ENCODE results near the gene TMEM184B.

The TMEM184B gene

DNA sequence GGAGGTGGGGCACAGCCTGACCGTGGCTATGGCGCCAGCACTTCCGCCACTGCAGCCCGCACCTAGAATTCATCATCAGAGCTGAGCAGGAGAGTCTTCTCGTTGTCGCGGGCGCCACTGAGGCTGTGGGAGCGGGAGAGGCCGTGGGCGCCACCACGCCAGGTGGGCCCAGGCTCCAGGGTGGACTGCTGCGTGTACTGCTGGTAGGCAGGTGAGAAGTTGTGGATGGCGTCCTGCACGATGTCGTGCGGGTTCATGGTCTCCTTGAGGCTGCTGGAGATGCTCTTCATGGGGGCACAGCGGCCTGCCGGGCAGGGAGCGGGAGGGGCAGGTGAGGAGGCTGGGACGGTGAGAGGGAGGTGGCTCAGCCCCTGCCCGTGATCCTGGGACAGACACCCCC is 51.4 kb downstream of the TMEM184B start:
- no peak for DNase-seq

DNA sequence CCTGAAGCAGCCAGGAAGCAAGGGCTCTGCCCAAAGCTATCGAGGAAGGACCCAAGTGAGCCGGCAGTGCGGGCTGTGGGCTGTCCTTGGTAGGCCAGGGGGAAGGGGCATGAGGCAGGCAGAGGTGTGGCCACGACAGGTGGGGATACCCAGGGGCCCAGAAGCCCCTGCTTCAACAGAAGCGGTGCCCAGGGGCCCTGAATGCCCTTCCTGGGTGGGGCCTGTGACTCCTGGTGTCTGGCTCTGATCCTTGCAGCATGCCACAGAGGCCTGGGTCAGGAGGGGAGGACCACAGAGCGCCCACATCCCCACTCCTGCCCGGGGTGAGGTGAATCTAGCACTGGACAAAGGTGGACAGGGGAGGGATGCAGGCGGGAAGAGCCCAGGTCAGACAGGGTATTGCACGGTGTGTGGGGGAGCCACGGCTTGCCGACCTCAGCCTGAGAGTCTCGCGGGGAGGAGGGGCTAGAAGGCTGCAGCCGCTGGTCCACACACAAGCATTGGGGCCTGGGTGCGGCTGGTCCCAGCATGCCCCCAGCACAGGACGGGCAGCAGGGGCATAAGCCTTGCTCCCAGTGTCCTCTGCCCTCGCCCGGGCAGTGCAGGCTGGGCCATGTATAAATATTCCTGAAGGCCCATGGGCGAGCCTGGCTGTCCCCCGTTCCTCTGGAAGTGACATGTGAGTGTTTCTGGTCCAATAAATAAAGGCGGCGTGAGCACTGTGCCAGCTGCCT is 52.0 kb downstream of the TMEM184B start:
- no peak for DNase-seq

DNA sequence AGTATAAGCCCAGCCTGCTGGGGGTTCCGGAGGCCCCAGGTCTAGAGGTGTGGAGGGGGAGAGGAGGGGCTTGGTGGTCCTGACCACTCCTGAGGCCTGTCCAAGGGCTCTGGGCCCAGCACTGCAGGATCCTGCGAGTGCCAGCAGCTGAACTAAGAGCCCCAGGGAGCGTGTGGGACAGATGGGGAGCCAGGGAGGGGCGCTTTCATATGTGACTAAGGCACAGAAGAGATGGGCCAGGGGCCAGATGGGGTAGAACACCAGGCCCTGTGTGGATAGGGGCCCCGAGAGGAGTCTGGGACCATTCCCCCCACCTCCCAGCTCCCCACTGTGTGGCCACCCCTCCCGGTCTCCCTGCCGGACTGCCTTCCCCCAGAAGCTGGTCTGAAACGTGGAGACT is 52.6 kb downstream of the TMEM184B start:
- no peak for DNase-seq

DNA sequence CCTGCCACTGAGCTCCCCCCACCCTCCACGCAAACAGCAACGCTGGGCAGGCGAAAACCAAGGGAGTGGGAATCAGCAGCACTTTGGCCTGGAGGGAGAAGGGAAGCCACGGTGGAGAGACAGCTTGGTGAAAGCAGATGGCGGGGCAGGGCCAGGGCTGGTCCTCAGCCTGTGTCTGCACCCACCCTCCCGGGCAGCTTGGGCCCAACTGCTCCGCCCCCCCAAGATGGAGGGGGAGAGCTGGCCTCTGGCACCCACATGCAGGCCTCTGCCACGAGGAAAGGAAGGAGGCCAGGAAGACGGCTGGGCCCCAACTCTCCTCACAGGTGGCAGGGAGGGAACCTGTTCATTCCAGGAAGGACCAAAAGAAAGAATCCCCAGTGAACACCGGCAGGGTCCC is 53.2 kb downstream of the TMEM184B start:
- DNase-seq = no peak

DNA sequence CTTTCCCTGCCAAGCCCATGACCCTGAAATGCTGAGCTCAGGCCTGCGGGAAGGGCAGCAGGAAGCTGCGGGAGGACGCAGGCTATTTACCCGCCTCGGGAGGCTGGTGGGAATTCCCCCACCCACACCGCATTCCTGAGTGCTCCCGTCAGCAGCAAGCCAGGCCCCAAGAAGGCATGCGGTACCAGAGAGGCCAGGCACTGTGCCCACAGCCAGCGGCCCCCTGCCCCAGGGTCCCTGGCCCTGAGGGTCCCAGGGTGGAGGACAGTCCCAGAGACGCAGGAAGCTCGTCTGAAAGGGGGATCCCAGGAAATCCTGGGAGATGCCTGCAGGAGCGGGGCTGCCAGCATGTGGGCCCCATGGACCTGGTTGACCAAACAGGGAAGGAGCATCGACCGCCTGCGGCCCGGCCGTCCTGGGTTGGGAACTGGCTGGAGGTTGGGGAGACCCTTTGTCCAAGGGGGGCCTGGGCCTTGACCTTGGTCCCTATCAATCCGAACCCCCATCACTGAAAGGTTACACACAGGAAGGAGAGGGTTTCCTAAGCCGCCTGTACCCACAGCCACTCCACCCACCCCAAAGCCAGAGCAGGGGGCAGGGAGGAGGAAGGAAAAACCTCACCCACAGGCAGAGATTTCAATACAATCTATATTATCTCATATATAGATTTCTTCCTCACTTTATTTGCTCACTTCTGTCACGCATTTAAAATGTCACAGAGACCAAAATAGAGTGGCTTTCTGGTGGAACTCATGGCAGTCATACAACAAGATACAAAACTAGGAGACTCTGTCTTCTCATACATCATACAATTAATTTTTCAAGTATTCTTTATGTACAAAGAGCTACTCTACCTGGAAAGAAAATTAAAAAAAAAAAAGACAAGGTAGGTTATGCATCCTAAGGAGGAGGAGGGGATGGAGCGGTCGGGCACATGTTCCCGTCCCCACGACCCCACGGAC is 53.9 kb downstream of the TMEM184B start:
- no peak for DNase-seq

- no peak for DNase-seq
Observed at GRCh38 chr22:38215156-38216038, 57.4 kb downstream of the TMEM184B start.

DNA sequence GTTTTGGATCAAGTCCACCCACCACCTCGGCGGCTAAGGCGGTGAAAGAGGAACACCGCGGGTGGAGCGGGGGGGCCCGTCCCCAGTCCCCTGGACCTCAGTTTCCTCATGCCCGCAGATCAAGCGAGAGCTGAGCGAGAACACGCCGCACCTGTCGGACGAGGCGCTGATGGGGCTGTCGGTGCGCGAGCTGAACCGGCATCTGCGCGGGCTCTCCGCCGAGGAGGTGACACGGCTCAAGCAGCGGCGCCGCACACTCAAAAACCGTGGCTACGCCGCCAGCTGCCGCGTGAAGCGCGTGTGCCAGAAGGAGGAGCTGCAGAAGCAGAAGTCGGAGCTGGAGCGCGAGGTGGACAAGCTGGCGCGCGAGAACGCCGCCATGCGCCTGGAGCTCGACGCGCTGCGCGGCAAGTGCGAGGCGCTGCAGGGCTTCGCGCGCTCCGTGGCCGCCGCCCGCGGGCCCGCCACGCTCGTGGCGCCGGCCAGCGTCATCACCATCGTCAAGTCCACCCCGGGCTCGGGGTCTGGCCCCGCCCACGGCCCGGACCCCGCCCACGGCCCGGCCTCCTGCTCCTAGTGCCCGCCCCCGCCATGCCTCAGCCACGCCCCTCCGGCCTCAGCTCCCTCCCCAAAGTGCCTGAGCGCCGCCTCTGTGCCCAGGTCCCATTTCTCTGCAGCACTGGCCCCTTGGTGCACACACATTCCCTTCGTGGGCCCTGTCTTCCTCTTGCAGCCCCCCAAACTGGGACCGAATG is 58.3 kb downstream of the TMEM184B start:
- DNase-seq = peak; percentile 53

GRCh38 chr22:38213990-38214301 is 58.9 kb downstream of the TMEM184B start:
- DNase-seq = no peak

- DNase-seq = no peak
Observed at GRCh38 chr22:38213319-38213989, 59.4 kb downstream of the TMEM184B start.

DNA sequence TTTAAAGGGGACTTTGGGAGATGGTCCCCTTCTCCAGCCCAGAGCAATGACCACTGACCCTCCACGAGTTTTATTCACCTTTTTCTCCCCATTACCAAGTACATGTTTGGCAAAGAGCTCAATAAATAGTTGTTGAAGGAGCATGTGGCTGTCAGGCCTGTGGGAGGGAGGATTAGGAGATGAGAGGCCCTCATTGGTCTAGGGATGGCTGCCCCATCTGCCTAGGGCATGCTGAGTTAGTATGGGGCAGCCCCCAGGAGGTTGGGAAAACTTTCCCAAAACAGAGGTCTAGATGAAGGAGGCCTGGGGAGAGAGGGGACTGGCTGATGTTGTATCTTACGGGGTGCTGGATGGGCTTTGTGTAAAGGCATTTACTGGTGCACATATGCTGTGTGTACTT is 60.4 kb downstream of the TMEM184B start:
- no peak for DNase-seq

DNA sequence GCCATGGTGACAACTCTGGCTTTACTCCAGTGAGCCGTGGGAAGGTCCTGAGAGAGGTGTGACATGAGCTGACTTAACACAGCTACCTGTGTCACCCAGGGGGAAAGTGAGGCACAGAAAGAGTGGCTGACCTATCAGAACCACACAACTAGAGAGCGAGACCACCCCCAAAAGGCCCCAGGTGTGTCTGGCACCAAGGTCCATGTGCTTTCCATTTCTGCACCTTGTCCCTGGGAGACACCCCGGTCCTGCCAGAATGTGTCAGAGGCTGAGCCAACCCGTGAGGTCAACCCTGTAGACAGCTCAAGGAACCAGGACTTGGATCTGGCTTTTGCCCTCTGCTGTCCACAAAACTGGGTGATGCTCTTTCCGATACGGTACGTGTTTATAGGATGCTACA is 61.3 kb downstream of the TMEM184B start:
- DNase-seq = no peak

DNA sequence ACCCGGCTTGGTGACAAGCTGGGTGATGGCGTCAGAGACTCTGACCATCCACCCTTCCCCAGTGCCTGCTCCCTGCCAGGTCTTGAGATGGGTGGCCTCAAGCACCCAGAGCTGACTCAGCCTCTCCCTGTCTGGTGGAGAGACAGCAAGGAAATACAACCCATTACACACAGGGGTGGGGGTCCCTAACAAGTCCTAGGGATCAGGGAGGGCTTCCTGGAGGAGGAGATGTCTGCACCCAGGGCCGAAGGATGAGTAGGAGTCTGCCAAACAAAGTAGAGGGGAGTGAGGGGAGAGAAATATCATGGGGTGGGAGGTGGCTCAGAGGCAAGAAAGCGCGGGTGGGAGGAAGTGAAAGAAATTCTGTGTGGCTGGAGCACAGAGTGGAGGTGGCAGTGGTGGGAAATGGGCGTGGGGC is 64.2 kb downstream of the TMEM184B start:
- no peak for DNase-seq

DNA sequence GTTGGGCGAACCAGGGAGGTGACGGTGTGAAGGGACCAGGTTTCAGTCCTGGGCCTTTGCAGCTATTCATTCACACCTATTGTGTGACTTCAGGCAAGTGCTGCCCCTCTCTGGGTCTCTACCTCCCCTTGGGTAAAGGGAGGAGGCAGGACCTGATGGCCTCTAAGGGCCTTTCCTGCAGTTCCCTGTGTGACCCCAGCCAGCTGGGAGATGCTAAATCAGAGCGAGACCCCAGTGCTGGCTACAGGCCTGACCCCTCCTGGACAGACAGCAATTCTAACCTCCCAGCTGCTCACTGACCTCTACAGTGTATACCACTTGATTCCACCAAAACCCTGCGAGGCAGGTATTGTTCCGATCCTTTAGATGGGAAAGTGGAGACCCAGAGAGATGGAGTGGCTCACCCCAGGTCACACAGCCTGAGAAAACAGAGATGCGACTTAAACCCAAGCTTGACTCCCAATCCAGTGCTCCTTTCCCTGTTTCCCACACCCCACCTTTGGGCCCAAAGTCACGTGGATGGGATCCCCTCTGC is 64.8 kb downstream of the TMEM184B start:
- DNase-seq = no peak

DNA sequence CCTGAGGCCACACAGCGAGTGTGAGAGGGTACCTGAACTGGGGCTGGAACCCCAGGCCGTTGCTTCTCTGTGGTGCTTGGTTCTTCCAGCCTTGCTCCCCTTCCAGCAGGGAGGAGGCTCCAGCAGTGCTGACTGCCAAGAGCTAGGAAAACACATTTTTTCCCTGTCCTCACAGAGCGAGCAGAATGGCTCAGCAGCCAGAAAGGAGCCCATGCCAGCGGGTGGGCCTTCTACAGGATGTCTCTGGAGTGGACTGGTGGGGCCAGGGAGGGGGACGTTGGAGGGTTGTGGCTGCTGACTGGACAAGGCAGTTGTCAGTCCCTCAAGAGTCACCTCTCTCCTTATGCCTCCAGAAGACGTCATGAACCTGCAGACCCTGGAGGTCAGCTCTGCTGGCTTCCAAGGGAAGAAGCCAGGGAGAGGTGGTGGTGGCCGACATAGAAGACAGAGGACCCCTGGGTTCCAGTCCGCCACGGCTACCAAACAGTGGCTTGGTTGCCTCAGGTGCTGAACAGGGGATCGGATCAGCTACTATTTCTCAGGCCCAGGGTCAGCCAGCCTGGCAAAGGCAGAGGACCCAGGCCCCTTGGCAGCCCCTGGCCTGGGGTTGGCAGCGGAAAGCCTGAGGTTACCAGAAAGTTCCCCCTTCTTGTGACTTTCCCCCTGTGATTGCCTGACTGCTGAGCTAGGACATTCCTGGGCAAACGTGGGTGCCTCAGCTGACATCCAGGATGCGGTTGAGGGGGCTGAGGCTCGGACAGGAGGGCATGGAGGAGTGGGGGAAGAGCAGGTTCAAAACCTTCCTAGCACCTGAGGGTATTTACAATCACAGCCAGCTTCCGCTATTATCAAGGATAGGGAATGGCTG is 67.3 kb downstream of the TMEM184B start:
- no peak for DNase-seq

DNA sequence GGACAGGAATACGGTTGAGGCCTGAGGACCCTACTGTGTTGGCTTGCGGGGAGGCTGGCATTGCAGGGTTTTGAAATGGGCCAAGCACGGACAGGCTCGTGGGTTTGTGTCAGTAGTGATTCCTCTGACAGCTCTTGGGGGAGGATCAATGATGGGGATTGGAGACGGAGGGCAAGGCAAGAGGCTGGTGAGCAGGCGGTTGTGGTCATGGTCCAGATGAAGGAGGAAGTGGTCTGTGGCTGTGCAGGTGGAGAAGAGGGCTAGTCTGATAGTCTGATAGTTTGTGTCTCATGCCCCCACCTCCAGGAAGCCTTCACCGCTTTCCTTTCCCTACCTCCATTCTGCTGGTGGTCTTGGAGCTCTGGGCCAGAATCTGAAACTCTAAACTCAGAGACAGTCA is 68.0 kb downstream of the TMEM184B start:
- no peak for DNase-seq

- DNase-seq = no peak
Observed at GRCh38 chr22:38203855-38204514, 68.8 kb downstream of the TMEM184B start.

DNA sequence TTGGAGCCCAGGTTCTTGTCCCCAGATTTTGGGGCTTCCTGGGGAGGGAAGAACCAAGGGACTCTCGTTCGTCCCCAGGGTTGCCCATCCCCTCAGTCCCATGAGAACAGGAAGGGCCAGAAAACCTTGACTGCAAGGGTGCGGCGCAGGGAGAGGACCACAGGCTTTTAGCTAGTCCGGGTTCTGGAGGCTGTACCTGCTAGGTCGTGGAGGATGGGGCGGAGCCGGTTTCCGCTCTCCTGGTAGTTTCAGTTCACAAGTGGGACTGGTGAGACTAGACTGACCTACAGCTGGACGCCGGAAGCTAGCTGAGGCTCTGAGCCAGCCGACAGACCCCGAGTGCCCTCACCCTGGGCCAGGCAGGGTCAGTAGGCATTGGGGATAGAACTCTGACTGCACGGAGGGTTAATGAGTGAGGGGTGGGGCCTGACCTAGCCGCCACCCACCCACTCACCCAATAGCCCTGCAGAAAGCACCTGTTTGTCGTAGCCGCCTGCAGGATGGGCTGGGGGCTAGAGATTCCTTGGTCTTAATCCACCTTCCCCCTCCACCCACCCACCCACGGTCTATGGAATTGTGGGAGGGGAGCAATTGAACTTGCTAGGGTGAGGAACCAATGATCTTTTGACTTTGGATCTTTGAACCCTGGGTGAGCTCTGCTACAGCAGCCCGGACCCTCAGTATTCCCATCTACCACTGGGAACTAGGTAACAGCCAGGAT is 69.6 kb downstream of the TMEM184B start:
- no peak for DNase-seq

- no peak for DNase-seq
Observed at GRCh38 chr22:38202437-38203089, 70.2 kb downstream of the TMEM184B start.

Data from NCI-H1048 (cell line).